ENCODE results near the gene DUSP10.

Gene DUSP10

DNA sequence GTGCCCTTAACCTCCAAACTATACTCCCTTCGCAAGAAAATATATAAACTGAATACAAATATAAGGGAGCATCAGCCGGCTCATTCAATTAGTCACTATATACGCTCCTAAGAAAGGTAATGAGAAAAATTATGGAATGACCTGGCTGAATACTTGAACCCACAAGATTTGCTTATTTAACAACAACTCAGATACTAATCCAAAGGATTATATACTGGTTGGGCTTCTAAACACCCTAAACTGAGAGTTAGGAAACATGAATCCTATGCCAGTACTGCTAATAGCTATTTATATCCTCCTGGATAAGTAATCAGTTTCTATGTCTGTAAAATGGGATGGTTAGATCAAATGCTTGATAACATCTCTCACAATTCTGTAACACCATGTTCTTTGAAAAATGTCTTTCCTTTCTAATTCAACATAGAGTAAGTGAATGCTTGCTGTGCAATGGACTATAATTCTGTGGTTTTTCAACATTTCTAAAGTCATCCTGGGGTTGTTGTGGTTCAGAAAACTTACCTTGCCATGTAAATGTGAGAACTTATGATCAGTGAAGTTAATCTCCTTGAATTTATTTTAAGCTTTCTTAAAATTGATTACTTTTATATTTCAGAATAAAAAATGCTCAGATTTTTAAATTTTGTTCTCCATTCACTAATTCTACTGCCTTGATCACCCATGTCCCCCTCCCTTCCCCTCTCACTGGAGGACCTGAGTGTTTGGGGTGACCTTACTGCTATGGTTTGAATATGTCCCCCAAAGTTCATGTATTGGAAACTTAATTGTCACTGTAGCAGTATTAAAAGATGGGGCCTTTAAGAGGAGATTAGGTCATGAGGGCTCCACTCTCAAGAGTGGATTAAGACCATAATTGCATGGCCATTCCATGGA is 14.5 kb downstream of the DUSP10 start:
- no peak overlapping the region for H3K4me3 ChIP-seq (ENCODE audit: insufficient read depth, low read length, poor library complexity, severe bottlenecking)
- H4K20me1 ChIP-seq (ENCODE audit: low read depth, low read length) = no peaks in the 10 kb centered on the region
- H3K79me2 ChIP-seq (ENCODE audit: insufficient read depth, low read length) = no peaks in the 10 kb centered on the region
- no peaks in the 10 kb centered on the region for H3K9me2 ChIP-seq (replicated peaks; ENCODE audit: insufficient read depth, low read length)
- no peaks in the 10 kb centered on the region for H3K27me3 ChIP-seq (ENCODE audit: low read length)
- H3K4me2 ChIP-seq (ENCODE audit: low read depth, low read length, poor library complexity, severe bottlenecking) = no peak overlapping the region
- H3F3A ChIP-seq (ENCODE audit: insufficient read depth) = no peaks in the 10 kb centered on the region
- H3K36me3 ChIP-seq (ENCODE audit: low read length) = peaks cover 5% of the 10 kb centered on the region; the same call in 1 of the 2 replicates
- H3K27ac ChIP-seq (ENCODE audit: low read depth, low read length) = no peak overlapping the region
- H3K9me3 ChIP-seq (ENCODE audit: insufficient read depth, low read length) = no peaks in the 10 kb centered on the region
- H3K9ac ChIP-seq (ENCODE audit: low read length) = no peak overlapping the region
- H2AFZ ChIP-seq (ENCODE audit: low read depth, low read length, severe bottlenecking) = no peak overlapping the region
- TF ChIP-seq, protein P1, sequence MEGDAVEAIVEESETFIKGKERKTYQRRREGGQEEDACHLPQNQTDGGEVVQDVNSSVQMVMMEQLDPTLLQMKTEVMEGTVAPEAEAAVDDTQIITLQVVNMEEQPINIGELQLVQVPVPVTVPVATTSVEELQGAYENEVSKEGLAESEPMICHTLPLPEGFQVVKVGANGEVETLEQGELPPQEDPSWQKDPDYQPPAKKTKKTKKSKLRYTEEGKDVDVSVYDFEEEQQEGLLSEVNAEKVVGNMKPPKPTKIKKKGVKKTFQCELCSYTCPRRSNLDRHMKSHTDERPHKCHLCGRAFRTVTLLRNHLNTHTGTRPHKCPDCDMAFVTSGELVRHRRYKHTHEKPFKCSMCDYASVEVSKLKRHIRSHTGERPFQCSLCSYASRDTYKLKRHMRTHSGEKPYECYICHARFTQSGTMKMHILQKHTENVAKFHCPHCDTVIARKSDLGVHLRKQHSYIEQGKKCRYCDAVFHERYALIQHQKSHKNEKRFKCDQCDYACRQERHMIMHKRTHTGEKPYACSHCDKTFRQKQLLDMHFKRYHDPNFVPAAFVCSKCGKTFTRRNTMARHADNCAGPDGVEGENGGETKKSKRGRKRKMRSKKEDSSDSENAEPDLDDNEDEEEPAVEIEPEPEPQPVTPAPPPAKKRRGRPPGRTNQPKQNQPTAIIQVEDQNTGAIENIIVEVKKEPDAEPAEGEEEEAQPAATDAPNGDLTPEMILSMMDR (IDR thresholded peaks at IDR 0.05; ENCODE audit: insufficient read depth, low read length, poor library complexity, severe bottlenecking) = no peak
- no peak for TF ChIP-seq EZH2phosphoT487 (conservative IDR thresholded peaks at IDR 0.05; ENCODE audit: low read length)

DNA sequence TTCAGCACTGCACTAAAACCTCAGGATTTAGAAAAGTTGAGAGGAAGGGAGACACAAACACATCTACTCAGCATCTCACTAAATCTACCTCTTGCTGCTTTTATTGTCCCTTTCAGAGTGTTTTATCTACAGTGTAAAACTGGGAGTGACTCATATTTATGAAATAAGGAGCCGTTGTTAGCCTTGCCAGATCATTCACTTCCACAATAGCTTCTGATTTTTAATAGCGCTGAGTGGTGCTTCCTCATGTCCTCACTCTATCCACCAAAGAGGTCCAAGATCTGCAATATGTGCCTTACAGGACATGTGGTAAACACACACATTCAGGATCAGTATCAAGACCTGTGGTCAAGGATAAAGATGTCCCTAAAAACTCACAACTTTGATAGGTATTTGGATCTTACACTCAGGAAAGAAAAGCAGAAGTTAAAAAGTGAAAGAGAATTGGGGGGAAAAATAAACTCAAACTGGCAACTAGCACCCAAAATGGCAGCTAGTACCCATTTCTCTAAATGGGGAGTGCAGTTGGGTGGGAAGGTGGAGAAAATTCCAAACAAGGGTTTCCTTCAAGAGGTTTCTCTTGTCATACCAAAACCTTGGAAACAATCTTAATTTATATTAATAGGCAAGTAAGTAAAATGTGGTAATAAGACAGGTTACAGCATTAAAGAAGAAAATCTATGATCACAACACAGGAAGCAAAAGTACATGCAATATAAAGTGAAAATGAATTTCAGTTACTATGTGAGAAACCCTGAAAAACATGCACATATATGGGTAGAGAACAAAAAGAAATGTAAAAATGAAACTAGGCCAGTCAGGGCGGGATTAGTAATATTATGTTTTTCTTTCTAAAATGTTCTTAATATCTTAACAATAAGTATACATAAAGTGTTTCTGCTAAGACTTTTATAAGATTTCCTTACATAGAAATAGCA is 15.9 kb downstream of the DUSP10 start:
- TF ChIP-seq, protein P1 (IDR thresholded peaks at IDR 0.05; ENCODE audit: insufficient read depth, low read length, poor library complexity, severe bottlenecking) = no peak
- TF ChIP-seq EZH2phosphoT487 (conservative IDR thresholded peaks at IDR 0.05; ENCODE audit: low read length) = no peak
- Histone ChIP-seq H3F3A (ENCODE audit: insufficient read depth) (no peaks in the 10 kb centered on the region), H3K4me2 (ENCODE audit: low read depth, low read length, poor library complexity, severe bottlenecking) (no peak overlapping the region), H2AFZ (ENCODE audit: low read depth, low read length, severe bottlenecking) (no peak overlapping the region), H3K9me2 (replicated peaks; ENCODE audit: insufficient read depth, low read length) (no peaks in the 10 kb centered on the region), H3K4me3 (ENCODE audit: insufficient read depth, low read length, poor library complexity, severe bottlenecking) (no peak overlapping the region), H3K36me3 (ENCODE audit: low read length) (peaks cover 5% of the 10 kb centered on the region; the same call in 1 of the 2 replicates), H4K20me1 (ENCODE audit: low read depth, low read length) (no peaks in the 10 kb centered on the region), H3K27me3 (ENCODE audit: low read length) (no peaks in the 10 kb centered on the region), H3K79me2 (ENCODE audit: insufficient read depth, low read length) (no peaks in the 10 kb centered on the region), H3K9ac (ENCODE audit: low read length) (no peak overlapping the region), H3K27ac (ENCODE audit: low read depth, low read length) (no peak overlapping the region), H3K9me3 (ENCODE audit: insufficient read depth, low read length) (no peaks in the 10 kb centered on the region)

DNA sequence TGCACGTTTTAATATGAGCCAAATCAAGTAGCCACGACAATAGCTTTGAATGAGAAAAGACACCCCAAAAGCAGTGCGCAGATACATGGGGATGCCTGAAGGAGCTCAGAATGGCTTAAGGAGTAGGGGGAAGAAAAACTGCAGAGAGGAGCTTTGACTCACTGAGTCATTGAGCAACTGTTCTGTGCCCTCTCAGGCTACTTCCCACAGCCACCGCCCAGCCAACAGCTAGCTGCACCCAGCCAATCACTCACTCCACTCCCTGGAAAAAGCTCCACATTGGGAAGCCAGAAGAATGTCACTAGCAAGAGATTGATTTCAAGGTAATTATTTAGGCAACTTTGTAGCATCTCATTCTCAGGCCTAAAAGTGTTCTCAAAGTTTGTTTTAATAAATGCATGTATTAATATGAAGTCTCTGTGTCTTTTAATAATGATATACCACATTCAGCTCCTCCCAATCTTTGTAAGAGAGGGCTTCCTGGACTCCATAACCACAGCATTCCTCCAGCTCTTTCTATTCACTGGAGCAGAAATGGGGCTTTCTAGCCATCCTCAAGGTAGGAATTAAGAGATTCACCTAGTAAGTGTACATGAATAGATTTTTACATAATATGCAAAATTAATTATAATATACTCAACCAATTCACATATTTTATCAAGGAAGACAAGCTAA is 16.8 kb downstream of the DUSP10 start:
- Histone ChIP-seq H4K20me1 (ENCODE audit: low read depth, low read length) (no peaks in the 10 kb centered on the region), H3K4me3 (ENCODE audit: insufficient read depth, low read length, poor library complexity, severe bottlenecking) (no peak overlapping the region), H3K36me3 (ENCODE audit: low read length) (peaks cover 5% of the 10 kb centered on the region; the same call in 1 of the 2 replicates), H3K9me3 (ENCODE audit: insufficient read depth, low read length) (no peaks in the 10 kb centered on the region), H3K9ac (ENCODE audit: low read length) (no peak overlapping the region), H3K27ac (ENCODE audit: low read depth, low read length) (no peak overlapping the region), H3K79me2 (ENCODE audit: insufficient read depth, low read length) (no peaks in the 10 kb centered on the region), H3K9me2 (replicated peaks; ENCODE audit: insufficient read depth, low read length) (no peaks in the 10 kb centered on the region), H3K27me3 (ENCODE audit: low read length) (no peaks in the 10 kb centered on the region), H3F3A (ENCODE audit: insufficient read depth) (no peaks in the 10 kb centered on the region), H2AFZ (ENCODE audit: low read depth, low read length, severe bottlenecking) (no peak overlapping the region), H3K4me2 (ENCODE audit: low read depth, low read length, poor library complexity, severe bottlenecking) (no peak overlapping the region)
- TF ChIP-seq EZH2phosphoT487 (conservative IDR thresholded peaks at IDR 0.05; ENCODE audit: low read length) = no peak
- TF ChIP-seq, protein P1 (IDR thresholded peaks at IDR 0.05; ENCODE audit: insufficient read depth, low read length, poor library complexity, severe bottlenecking) = no peak
